HepG2 (cell line): ENCODE data around the gene DNAJC7. TPM values are rescaled to one million over a fixed set of nuclear protein-coding genes. Genes with fewer than 3 reads are reported as not detected.

Source experiments
- ATAC-seq: fragments of 200-7000 bp; cut with Tn5 transposase; 3 replicates; pipeline ENCODE4 v1.9.1; 2020; ENCODE audit warnings: mild to moderate bottlenecking, moderate library complexity
- BruUV-seq: library from RNA; stranded (reverse); fragments of 400-500 nt; replicated peaks from 2 replicates; lab custom pipeline; 2021; lab: Mats Ljungman, UMichigan
- CTCF ChIA-PET: fragments of 300-600 bp; formaldehyde crosslinking; extraction: SDS; loops from one replicate; lab custom pipeline; 2021; ENCODE audit warnings: low total read pairs, inconsistent platforms, low intra/inter-chr PET ratio; lab: Yijun Ruan, JAX
- POLR2A ChIA-PET: fragments of 350-600 bp; sonication (Branson Sonifier 250); formaldehyde crosslinking; loops from one replicate; lab custom pipeline; 2020; ENCODE audit warnings: antibody characterized with exemption, inconsistent platforms; lab: Yijun Ruan, JAX
- DNase-seq: peaks from one replicate; pipeline ENCODE4 v3.0.0-alpha.2; 2015; ENCODE audit warnings: low spot score
- FAIRE-seq: peaks from 3 replicates; lab custom pipeline; 2011; peaks lifted over from hg19 to GRCh38; lab: Jason Lieb, UNC
- H2AFZ ChIP-seq: one replicate; pipeline ENCODE4 v1.6.1; 2011; ENCODE audit warnings: low read length, inconsistent platforms
- H3K27ac ChIP-seq: fragments of 300-600 bp; 3 replicates; pipeline ENCODE4 v1.8.0; 2011; ENCODE audit warnings: mixed run types, mild to moderate bottlenecking, mixed read lengths, low read length, inconsistent platforms; ENCODE audit not compliant: insufficient read depth; ENCODE audit errors: extremely low read length
- H3K27me3 ChIP-seq, 2 experiments: fragments of 200-600 bp in 1 of 2; 2 replicates in 1 of 2; 3 replicates in 1 of 2; pipeline versions ENCODE4 v1.6.0 to v1.8.0; 2011; ENCODE audit warnings: low read length in 2 of 2, mild to moderate bottlenecking in 2 of 2, moderate library complexity in 2 of 2, inconsistent platforms in 1 of 2; ENCODE audit not compliant: insufficient read depth in 2 of 2, control insufficient read depth in 1 of 2
- H3K36me3 ChIP-seq, 2 experiments: fragments of 200-600 bp in 1 of 2; replicated peaks in 1 of 2; 2 replicates in 1 of 2; 3 replicates in 1 of 2; pipeline versions ENCODE4 v1.5.1 to v1.8.0; 2011; ENCODE audit warnings: low read length in 2 of 2, inconsistent platforms in 1 of 2; ENCODE audit not compliant: insufficient read depth in 2 of 2, control insufficient read depth in 1 of 2
- H3K4me1 ChIP-seq: 2 replicates; pipeline ENCODE4 v1.5.1; 2012; ENCODE audit warnings: low read length, inconsistent platforms; ENCODE audit not compliant: insufficient read depth
- H3K4me2 ChIP-seq: 2 replicates; pipeline ENCODE4 v1.6.0; 2011; ENCODE audit warnings: low read depth, low read length, inconsistent platforms
- H3K4me3 ChIP-seq, 3 experiments: fragments of 200-600 bp in 1 of 3; sonication (generic), shearing (Covaris generic) in 1 of 3; replicated peaks in 1 of 3; 2 replicates each; pipeline ENCODE4 v1.5.1; 2011 to 2016; ENCODE audit warnings: low read length in 3 of 3, inconsistent platforms in 2 of 3, low read depth in 2 of 3, mild to moderate bottlenecking in 2 of 3, control low read depth in 1 of 3, mixed read lengths in 1 of 3; ENCODE audit not compliant: insufficient read depth in 1 of 3
- H3K79me2 ChIP-seq: one replicate; pipeline ENCODE4 v1.6.1; 2011; ENCODE audit warnings: low read length, inconsistent platforms; ENCODE audit not compliant: insufficient read depth
- H3K9ac ChIP-seq: 2 replicates; pipeline ENCODE4 v1.6.0; 2011; ENCODE audit warnings: mild to moderate bottlenecking, low read depth, low read length, inconsistent platforms; ENCODE audit not compliant: insufficient read depth
- H3K9me3 ChIP-seq: 2 replicates; pipeline ENCODE4 v1.5.1; 2012; ENCODE audit warnings: mild to moderate bottlenecking, low read length
- H4K20me1 ChIP-seq: 2 replicates; pipeline ENCODE4 v1.6.0; 2011; ENCODE audit warnings: inconsistent platforms, mild to moderate bottlenecking, low read length, moderate library complexity; ENCODE audit not compliant: insufficient read depth
- AGO1 ChIP-seq: fragments of 200-400 bp; formaldehyde crosslinking; IDR thresholded peaks from 2 replicates; pipeline ENCODE4 v1.6.1; 2017; ENCODE audit warnings: mild to moderate bottlenecking, low read depth, low read length, moderate library complexity; ENCODE audit not compliant: poor library complexity, severe bottlenecking
- AGO2 ChIP-seq: fragments of 200-400 bp; formaldehyde crosslinking; optimal IDR thresholded peaks from 2 replicates; pipeline ENCODE3; 2017; ENCODE audit warnings: mild to moderate bottlenecking, low read depth, low read length, moderate library complexity
- HNF1A ChIP-seq, 2 experiments: sonication (generic) in 1 of 2; formaldehyde crosslinking in 1 of 2; IDR thresholded peaks; 2 replicates each; pipeline versions ENCODE4 v1.4.0 to v1.6.1; 2016 to 2020; ENCODE audit warnings: borderline replicate concordance in 1 of 2, low read depth in 1 of 2, mild to moderate bottlenecking in 1 of 2, missing genetic modification reagents in 1 of 2
- POLR2AphosphoS5 ChIP-seq: IDR thresholded peaks from 2 replicates; pipeline ENCODE4 v1.6.1; 2012; ENCODE audit warnings: low read depth, low read length
- WGBS: methylation state at CpG from one replicate; pipeline ENCODE4 v1.1.6; 2017; ENCODE audit warnings: low lambda C conversion rate; 5-methylcytosine and 5-hydroxymethylcytosine counted together
- in situ Hi-C: cut with HindIII; loops from 2 replicates; pipeline ENCODE4 v1.10.0; 2017; ENCODE audit warnings: low pct_unique_long_range_greater_than_20kb; ENCODE audit not compliant: extremely low pct_ligation_motif_present
- intact Hi-C: fragments of 100-400 bp; cut with micrococcal nuclease; formaldehyde crosslinking; loops from one replicate; pipeline ENCODE4 v1.10.0; 2022; ENCODE audit not compliant: unreplicated experiment
- polyA plus RNA-seq, 8 experiments: library from polyadenylated mRNA; depleted of rRNA in 3 of 8; stranded (reverse) in 7 of 8; unstranded in 1 of 8; fragments of >200 nt; fragmentation: Illumina TruSeq in 4 of 8; extraction: Trizol in 4 of 8; gene quantifications; 2 replicates each; pipeline versions ENCODE4 v1.2.1 to v1.2.3, GENCODE V29; 2011 to 2016; ENCODE audit warnings: low read depth in 4 of 8, missing spikeins in 1 of 8, mixed read lengths in 1 of 8; ENCODE audit not compliant: insufficient read depth in 1 of 8
- total RNA-seq, 5 experiments: library from RNA; depleted of rRNA; stranded (reverse); fragments of >200 nt; fragmentation: Illumina TruSeq; extraction: Trizol; gene quantifications; 2 replicates each; pipeline ENCODE4 v1.2.3, GENCODE V29; 2016; ENCODE audit warnings: low read depth in 1 of 5

The DNAJC7 gene
- total and polyA plus RNA-seq, 2 of the 13 experiments (the other 11 are each of a cell fraction or from before 2014, with no cell fraction given) = 47.7 to 132 TPM

- no peaks in the 10 kb centered on the region for H3K9me3 ChIP-seq
- FAIRE-seq = no peak
- TF ChIP-seq HNF1A (IDR thresholded peaks at IDR 0.05; ENCODE audit: low read depth) = no peak
- 0 out of 2 replicates have a peak, but pooled peaks have one; percentile 6 for TF ChIP-seq HNF1A (CRISPR knock-in tag; IDR thresholded peaks at IDR 0.05; ENCODE audit: borderline replicate concordance)
- TF ChIP-seq AGO1 = peak; percentile 41
- TF ChIP-seq AGO2 = peak; percentile 71
- no peak for TF ChIP-seq POLR2AphosphoS5
- TF ChIP-seq, all 625 proteins: peak for 3
- ATAC-seq (no peak), DNase-seq (no peak)
- H3K9ac ChIP-seq = no peak overlapping the region
- peaks cover 59% of the 10 kb centered on the region for H3K4me1 ChIP-seq
- no peaks in the 10 kb centered on the region for H3K79me2 ChIP-seq
- in situ Hi-C loops = loop anchor here (5.0 kb wide), 1 partner anchor 85 kb away; the partner anchor contains the start of gene DHX58
- CTCF ChIA-PET = interaction anchor here (1.2 to 2.5 kb wide), 2 partner anchors 23 to 64 kb away, joined by 5 to 26 read pairs; partner anchors contain the start of gene C17orf113
- no peak overlapping the region for H3K4me2 ChIP-seq
- intact Hi-C loops = no loop called here
- no peaks in the 10 kb centered on the region for H3K27me3 ChIP-seq
- H3K27ac ChIP-seq = no peak overlapping the region
- H3K36me3 ChIP-seq = peaks cover 9 to 22% of the 10 kb centered on the region in 2 experiments
- H4K20me1 ChIP-seq = no peaks in the 10 kb centered on the region
- POLR2A ChIA-PET = interaction anchor here (1.1 to 5.1 kb wide), 8 partner anchors 10 to 339 kb away, joined by 3 to 37 read pairs (median 4); partner anchors contain the start of genes CNP, DHX58 and DNAJC7
- BruUV-seq = no TSS peak
- WGBS = 93% methylated on average over 16 of the region's 17 CpGs
- H2AFZ ChIP-seq = no peak overlapping the region
- no peak overlapping the region for H3K4me3 ChIP-seq
These were observed 9.8 kb upstream of the DNAJC7 start for GRCh38 chr17:42026857-42027589.
